ENCODE measurements around the gene MEIS3.
"Not testable (repeated sequence)": the region's sequence is repeated elsewhere in the genome, so short reads cannot be mapped to it uniquely, and the experiment has no call there.

The MEIS3 gene

DNA sequence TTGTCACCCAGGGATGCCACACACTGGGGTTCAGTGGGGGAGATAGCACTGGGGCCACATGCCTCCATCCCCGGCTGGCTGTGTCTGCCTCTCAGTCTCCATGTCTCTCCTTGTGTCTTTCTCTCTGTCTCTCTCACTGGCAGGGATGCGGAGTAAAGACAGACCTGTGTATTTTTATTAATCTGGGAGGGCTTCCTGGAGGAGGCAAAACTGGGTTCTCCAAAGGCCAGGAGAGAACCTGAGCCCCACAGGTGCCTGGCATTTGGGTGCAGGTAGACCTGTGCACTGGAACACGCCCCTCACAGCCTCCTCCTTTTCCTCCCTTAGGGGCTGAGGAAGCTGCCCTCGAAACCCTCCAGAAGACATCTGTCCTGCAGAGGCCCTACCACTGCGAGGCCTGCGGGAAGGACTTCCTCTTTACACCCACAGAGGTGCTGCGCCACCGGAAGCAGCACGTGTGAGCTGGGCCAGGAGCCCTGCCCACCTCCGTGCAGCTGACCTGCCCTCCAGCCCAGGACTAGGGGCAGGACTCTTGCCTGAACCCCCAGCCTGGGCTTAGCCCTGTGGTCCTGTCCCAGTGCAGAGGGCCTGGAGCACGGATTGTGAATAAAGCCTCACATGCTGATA, 37.6 kb downstream of the MEIS3 start:
- DNase-seq = no peak

DNA sequence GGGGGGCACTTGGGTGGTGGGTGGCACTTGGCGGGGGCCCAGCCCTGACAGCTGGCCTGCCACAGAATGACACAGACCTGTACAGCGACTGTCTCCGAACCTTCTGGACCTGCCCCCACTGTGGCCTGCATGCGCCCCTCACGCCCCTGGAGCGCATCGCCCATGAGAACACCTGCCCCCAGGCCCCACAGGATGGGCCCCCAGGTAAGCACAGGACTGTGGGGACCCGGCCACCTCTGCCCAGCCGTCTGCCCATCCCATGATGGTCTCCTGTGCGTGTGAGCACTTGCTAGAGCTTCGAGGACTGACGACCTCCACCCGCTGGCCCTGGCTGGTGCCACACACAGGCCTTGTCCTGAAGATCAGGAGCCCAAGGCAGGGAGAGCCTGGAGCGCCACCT, 38.2 kb downstream of the MEIS3 start:
- no peak for DNase-seq

DNA sequence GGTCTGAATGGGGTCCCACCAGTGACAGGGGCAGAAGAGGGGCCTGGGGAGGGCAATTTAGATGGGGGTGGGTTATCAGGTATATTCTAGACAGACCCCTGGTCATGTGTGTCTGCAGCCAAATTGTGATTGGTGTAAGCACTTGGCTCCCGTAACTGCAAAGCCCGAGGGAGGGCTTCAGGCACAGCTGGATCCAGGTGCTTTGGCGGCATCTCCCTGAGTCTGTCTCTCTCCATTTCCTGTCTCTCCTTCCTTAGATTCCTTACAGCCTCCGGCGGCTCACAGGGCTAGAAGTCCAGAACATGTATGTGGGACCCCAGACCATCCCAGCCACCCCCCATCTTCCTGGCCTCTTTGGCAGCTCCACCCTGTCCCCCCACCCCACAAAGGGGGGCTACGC, 38.8 kb downstream of the MEIS3 start:
- DNase-seq = no peak

DNA sequence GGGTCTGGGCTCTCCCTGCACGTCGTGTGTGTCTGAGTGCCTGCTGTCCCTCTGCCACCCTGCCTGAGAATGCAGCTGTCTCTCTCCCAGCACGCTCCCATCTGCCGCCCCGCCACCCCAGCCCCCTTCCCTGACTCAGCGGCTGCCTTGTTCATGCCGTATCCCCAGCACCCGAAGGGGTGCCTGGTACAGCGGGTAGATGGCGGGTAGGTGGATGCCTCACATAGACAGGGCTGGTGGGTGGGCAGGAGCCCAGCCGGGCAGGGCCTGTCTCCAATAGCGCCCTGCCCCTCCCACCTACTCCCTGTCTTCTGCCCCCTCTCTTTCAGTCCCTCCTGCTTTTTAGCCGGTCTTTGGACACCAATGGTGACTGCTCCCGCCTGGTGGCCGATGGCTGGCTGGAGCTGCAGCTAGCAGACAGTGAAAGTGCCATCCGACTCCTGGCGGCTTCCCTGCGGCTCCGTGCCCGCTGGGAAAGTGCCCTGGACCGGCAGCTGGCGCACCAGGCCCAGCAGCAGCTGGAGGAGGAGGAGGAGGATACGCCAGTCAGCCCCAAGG, 39.9 kb downstream of the MEIS3 start:
- no peak for DNase-seq

DNA sequence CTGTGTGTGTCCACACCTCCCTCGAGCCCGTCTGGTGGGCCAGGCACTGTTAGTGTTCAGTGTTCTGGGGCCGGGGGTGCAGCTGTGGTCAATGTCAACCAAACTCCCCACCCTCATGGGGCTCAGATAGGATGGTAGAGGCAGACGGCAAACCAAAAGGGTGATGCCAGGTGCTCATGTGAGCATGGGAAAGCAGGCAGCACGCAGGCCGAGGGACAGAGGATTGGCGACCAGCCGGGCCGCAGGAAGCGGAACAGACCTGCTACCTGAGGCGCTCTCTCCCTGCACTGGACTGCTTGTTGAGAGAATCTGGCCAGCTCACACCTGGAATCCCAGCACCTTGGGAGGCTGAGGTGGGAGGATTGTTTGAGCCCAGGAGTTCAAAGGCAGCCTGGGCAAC, 41.1 kb downstream of the MEIS3 start:
- no peak for DNase-seq

DNA sequence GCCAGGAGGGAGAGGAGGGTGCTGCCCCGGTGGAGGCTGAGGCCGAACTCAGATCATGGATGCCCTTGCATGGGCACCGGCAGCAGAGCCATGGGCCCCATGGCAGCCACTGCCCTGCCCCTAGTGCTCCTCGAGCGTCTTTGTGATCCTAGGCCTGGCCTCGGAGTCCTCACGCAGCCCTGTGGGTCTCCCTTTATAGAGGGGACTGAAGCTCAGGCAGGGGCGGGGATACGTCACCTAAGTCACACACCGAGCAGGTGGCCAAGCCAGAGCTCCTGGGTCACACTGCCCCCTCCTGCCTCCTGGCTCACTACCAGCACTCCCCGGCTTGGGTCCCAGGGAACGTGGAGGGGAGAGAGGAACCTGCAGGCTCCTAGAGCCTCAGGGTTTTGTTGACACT, 41.5 kb downstream of the MEIS3 start:
- no peak for DNase-seq

DNA sequence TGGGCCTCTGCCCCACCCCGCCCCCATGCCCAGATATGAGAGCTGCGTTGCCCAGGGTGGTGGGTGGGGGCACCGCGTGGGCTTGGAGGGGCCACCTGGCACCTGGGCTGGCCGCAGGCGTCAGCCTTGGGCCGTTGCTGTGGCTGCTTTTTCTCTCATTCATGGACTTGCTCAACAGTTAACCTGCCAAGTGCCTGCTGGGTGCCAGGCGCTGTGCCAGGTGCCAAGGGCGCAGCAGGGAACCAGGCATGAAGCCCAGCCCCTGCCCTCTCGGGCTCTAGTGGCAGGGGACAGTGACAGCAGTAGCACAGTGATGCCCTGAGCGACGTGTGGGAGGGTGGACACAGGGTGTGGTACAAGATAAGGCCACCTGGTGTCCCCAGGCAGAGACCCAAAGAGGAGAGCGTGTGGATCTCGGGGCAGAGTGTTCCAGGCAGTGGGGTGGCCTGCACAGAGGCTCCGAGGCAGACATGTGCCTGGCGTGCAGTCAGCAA, 42.1 kb downstream of the MEIS3 start:
- DNase-seq = no peak

DNA sequence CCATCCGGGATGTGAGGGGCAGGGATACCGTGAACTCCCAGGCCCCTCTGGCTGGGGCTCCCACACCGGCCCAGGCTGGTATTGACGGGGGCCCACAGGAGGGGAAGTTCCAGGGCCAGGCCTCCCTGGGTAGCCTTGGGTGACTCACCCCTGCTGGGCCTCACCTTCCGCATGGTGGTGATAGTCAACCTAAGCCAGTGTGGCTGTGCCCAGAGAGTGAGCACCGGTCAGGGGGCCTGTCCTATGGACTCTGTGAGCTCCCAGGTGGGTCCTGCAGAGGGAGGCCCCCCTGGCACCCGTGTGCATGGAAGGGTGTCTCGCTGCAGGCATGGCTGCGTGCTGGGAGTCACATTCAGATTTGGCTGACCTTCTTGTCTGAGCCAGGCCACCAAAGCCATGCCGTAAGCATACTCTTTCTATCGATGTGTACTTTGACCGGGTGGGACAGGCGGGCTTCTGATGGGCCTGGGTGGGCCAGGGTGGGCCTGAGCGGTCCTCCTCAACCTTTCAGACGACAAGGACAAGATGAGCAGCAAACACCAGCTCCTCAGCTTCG, 42.7 kb downstream of the MEIS3 start:
- no peak for DNase-seq

DNA sequence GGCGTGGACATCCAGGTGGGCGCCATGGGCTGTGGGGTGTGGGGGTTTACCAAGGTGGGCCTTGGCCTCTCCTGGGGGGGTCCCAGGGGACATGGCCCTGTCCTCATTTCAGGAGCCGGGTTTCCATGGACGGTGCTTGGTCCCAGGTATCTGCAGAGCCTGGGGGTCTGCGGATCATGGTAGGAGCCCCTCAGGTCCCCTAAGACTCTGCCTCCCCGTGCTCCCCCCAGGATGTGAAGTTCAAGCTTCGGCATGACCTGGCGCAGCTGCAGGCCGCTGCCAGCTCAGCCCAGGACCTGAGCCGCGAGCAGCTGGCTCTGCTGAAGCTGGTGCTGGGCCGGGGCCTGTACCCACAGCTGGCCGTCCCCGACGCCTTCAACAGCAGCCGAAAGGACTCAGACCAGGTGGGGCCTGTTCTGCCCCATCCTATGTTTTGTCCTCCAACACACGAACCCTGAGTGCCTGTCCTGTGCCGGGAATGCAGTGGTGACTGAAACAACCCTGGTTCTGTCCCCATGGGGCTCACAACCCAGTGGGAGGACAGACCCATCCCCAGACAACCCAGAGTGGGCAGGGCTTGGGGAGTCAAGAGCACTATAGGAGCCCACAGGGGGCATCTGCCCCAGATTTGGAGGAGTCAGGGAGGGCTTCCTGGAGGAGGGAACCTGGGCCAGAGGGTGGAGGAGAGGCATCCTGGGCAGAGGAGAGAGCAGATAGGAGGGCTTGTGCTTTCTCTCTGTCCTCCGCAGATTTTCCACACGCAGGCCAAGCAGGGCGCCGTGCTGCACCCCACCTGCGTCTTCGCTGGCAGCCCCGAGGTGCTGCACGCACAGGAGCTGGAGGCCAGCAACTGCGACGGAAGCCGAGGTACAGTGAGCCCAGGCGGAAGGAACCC, 43.4 kb downstream of the MEIS3 start:
- DNase-seq = no peak

DNA sequence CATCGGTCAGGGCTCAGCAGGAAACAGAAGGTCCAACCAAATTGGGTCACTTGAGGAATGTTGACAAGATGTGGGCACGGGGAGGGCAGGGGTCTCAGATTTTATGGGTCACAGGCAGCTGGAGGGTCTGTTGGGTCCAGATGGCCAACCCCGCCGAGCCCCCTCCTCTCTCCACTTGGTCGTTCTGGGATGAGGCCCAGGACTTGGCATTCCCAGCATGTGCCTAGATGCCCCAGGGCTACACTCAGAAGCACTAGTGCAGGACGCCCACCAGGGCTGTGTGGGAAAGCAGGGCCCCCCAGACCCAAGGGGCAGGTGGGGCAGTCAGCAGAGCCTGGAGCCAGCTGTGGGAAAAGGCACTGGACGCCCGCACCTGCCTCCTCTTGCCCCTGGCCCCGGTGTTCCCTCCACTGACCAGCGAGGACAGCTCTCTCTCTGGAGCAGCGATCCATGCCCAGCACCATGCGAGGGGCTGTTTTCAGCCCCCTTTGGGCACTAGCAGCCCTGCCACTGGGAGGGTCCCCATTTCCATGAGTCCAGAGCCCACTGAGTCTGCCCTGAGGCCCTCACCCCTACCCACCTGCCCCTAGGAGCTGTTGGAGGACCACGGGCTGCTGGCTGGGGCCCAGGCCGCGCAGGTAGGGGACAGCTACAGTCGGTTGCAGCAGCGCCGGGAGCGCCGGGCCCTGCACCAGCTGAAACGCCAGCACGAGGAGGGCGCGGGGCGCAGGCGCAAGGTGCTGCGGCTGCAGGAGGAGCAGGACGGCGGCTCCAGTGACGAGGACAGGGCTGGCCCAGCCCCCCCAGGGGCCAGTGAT, 44.2 kb downstream of the MEIS3 start:
- no peak for DNase-seq

DNA sequence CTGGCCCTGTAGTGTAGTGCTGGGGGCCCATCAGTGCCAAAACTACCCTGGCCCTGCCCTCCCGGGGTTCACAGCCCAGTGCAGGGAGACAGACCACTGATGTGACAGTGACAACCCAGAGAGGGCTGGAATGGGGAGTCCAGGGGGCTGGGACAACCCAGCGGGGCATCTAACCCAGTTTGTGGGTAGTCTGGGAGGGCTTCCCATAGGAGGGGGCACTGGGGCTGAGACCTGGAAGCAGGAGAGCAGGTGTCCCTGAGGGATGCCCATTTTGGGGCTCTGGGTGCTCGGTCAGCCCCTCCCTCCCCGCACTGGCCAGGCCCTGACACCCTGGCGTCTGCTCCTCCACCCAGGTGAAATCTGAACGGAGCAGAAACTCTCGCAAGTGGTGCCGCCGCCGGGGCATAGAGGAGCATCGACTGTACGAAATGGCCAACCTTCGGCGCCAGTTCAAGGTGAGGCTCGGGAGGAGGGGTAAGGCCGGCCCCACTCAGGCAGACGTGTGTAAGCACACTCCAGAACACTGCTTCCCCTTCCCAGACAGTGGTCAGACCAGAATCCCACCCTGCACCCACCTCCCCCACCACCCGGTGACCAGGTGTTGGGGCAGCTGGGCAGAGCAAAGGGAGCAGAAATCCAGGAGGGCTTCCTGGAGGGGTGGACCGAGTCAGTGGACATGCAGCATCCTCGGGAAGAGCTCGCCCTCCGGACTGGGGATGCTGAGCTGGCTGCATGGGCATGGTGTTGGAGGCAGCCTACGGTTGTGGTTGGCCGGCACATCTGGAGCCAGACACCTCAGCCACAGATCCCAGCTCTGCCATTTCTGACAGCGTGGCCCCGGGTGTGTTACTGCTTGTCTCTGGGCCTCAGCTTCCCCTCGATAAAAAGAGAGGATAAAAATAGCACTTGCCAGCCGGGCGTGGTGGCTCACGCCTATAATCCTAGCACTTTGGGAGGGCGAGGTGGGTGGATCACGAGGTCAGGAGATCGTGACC, 45.8 kb downstream of the MEIS3 start:
- no peak for DNase-seq

DNA sequence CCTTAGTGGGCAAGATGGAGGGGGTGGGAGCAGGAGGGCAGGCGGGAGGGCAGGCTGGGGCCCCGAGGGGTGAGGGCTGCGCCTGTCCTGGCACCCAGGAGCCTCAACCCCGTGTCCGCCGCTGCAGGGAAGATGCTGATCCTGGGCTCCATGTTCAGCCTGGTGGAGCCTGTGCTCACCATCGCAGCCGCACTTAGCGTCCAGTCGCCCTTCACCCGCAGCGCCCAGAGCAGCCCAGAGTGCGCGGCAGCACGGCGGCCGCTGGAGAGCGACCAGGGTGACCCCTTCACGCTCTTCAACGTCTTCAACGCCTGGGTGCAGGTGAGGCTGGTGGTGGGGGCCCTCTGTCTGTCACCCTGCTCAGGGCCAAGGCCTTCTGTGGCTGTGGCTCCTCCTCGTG, 46.7 kb downstream of the MEIS3 start:
- DNase-seq = no peak

DNA sequence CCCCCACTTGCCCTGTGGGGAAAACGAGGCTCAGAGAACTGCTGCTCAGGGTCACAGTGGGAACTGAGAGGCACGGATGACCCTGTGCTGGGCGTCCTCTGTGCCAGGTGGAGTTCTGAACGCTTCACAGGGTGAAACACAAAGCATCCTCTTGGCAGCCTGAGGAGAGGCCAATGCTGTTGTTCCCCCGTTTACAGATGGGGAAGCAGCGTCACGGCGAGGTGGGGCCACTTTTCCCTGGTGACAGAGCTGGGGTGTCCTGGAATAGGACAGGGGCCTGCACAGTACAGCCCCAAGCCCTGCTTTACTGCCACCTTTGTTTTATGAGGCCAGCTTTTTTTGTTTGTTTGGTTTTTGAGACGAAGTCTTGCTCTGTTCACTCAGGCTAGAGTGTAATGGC, 48.1 kb downstream of the MEIS3 start:
- no peak for DNase-seq

DNA sequence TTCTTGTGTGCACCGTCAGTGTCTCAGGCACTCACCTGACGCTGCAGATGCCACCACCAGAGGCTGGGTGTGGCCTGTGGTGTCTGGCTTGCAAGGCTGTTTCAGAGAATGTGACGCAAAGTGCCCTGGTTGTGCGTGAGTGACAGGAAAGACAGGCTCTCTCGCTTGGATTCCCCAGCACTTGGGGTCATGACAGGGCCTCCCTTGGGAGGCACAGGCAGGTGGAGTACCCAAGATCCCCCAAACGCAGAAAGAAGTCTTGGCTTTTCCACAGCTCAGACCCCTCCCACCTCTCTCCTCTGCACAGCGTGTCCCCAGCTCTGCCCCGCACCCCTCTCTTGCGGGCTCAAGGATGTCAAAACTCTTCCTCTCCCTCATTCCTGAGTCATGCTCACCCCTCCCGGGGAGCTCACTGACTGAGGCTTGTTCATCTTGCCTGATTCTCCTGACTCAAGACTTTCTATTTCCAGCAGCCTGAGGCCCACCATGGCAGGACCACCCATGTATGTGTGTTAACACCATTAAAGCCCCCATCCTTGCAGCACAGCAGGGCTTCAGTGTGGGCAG, 49.2 kb downstream of the MEIS3 start:
- DNase-seq = no peak

DNA sequence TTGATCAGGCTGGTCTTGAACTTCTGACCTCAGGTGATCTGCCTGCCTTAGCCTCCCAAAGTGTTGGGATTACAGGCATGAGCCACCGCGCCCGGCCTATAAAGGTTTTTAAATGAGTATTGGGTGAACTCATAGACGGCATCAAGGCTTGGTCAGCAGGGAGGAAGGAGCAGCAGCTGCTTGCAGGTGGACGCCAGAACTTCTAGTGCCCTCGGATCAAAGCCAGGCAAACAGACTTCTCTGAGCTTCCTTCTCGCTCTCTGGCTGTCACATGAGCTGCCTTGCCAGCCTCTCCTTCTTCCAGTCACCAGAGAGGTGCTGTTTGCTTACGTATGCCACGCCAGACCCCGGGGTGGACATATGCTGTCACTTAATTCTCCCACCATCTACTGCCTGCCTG, 53.9 kb downstream of the MEIS3 start:
- not testable (repeated sequence) for DNase-seq

DNA sequence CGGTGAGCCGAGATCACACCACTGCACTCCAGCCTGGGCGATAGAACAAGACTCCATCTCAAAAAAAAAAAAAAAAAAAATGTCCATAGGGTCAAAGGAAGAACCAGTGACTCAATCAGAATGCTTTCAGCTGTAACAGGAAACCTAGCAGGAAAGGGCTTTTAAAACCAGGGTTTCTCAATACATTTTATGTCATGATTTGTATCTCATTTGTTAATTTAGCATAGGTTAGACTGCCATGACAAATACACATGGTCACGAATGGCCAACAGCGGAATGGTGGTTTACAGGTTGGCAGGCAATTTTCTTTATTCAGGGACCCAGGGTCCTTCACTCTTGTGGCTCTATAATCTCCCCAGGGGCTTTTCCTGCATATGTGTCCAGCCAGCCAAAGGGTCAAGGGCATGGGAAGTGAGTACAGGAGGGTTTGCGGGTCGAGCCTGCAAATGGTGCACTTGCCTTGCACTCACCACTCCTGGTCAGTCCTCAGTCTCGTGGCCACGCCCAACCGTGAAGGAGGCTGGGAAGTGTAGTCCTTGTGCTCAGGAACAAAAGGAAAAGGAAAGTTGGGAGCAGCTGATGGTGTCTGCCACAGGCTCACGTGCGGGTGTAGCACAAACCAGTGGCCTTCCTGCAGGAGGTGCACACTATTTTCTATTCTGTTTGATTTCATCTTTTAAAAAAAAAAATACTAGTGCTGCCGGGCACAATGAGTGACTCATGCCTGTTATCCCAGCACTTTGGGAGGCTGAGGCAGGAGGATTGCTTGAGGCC, 55.4 kb downstream of the MEIS3 start:
- DNase-seq = no peak

DNA sequence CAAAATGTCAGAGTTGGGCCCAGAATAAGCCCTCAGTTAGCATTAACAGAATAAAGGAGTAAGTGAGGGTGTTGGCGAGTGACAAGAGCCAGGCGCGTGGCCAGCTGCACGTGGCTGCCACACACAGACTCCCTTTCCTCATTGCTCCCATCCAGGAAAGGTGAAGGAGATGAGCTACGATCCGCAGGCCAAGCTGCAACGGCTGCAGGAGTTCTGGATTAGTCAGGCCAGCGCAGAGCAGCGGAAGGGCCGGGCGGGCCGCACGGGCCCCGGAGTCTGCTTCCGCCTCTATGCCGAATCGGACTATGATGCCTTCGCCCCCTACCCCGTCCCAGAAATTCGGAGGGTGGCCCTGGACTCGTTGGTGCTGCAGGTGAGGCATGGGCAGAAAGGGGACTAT, 57.0 kb downstream of the MEIS3 start:
- no peak for DNase-seq

DNA sequence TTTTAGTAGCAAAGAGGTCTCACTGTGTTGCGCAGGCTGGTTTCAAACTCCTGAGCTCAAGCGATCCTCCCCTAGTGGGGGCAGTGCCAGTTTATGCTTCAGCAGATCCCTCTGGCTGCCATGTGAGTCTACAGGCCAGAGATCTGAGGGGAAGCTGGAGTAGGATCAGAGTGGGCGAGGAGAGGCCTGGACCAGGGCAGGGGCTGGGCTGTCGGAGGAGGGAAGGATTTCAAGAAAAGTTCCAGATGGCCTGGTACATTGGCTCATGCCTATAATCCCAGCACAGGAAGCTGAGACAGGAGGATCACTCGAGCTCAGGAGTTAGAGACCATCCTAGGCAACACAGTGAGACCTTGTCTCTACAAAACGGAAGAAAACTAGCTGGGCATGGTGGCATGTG, 60.4 kb downstream of the MEIS3 start:
- DNase-seq = no peak

DNA sequence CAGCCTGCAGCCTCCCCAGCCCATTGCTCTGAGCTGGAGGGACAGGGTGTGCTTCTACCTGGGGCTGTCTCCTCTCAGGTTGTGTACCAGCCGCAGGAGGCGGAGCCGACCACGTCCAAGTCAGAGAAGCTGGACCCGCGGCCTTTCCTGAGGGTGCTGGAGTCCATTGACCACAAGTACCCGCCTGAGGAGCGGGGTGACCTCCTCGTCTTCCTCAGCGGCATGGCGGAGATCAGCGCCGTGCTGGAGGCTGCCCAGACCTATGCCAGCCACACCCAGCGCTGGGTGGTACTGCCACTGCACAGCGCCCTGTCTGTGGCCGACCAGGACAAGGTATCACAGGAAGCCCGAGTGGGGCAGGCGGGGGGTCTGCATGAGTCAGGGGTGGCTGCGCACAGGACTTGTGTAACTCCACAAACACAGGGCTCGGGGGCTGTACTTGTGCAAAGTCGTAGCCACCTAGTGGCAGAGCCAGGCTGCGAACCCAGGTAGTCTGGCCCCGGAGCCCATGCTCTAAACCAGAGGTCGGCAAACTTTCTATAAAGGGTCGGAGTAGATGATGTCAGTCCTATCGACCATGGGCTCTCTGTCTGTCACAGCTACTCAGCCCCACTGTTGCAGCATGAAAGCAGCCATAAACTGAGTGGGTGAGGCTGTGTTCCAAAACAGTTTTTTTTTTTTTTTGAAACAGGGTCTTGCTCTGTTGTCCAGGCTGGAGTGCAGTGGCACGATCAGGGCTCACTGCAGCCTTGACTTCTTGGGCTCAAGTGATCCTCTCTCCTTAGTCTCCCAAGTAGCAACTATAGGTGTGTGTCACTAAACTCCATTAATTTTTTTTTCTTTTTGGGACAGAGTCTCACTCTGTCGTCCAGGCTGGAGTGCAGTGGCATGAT, 61.3 kb downstream of the MEIS3 start:
- DNase-seq = no peak
